K562 (cell line): Measurements from ENCODE around the gene ATP2A1. TPM values are rescaled to one million over a fixed set of nuclear protein-coding genes. Genes with fewer than 3 reads are reported as not detected.
A peak's percentile ranks its signal among the peaks of the same experiment; 100 is the strongest.

Source experiments
- BMI1 ChIP-seq: fragments of 150-350 bp; IDR thresholded peaks from 2 replicates; pipeline ENCODE4 v1.6.1; 2014; ENCODE audit warnings: low read length
- BRD9 ChIP-seq: fragments of 450-650 bp; IDR thresholded peaks from 2 replicates; pipeline ENCODE4 v1.6.1; 2018; ENCODE audit warnings: low read depth; ENCODE audit not compliant: partially characterized antibody
- CBX8 ChIP-seq: fragments of 200-600 bp; sonication (generic); IDR thresholded peaks from 2 replicates; pipeline ENCODE4 v1.6.1; 2012; ENCODE audit warnings: borderline replicate concordance, mixed run types, low read depth, mild to moderate bottlenecking, moderate library complexity, mixed read lengths, low read length, control low read depth, inconsistent platforms; ENCODE audit not compliant: poor library complexity, severe bottlenecking; ENCODE audit errors: extremely low read depth
- CCAR2 ChIP-seq: fragments of 200-400 bp; formaldehyde crosslinking; IDR thresholded peaks from 2 replicates; pipeline ENCODE4 v1.6.1; 2017; ENCODE audit warnings: mild to moderate bottlenecking, low read depth, low read length
- CHD2 ChIP-seq: IDR thresholded peaks from 2 replicates; pipeline ENCODE4 v1.6.1; 2011; ENCODE audit warnings: low read depth, low read length
- EGR1 ChIP-seq: fragments of 450-650 bp; conservative IDR thresholded peaks from 2 replicates; pipeline ENCODE4 v1.6.1; 2017; ENCODE audit warnings: mild to moderate bottlenecking
- JUNB ChIP-seq: fragments of 450-650 bp; formaldehyde crosslinking; conservative IDR thresholded peaks from 2 replicates; pipeline ENCODE4 v1.4.0; 2020; ENCODE audit warnings: mild to moderate bottlenecking
- L3MBTL2 ChIP-seq: fragments of 450-650 bp; IDR thresholded peaks from 2 replicates; pipeline ENCODE4 v1.6.1; 2016; ENCODE audit warnings: mild to moderate bottlenecking, moderate library complexity
- LEF1 ChIP-seq: fragments of 450-650 bp; IDR thresholded peaks from 2 replicates; pipeline ENCODE4 v1.6.1; 2016; ENCODE audit warnings: mild to moderate bottlenecking
- TOE1 ChIP-seq, 2 experiments: fragments of 450-650 bp in 1 of 2; sonication (generic) in 1 of 2; formaldehyde crosslinking in 1 of 2; IDR thresholded peaks; 2 replicates each; pipeline versions ENCODE4 v1.7.1 to v1.8.0; 2016 to 2022; ENCODE audit warnings: borderline replicate concordance in 2 of 2, mild to moderate bottlenecking in 2 of 2, antibody characterized with exemption in 1 of 2, inconsistent platforms in 1 of 2, low read depth in 1 of 2, missing genetic modification reagents in 1 of 2, moderate library complexity in 1 of 2
- XRCC3 ChIP-seq: fragments of 450-650 bp; IDR thresholded peaks from 2 replicates; pipeline ENCODE4 v1.6.1; 2017; ENCODE audit warnings: mild to moderate bottlenecking, moderate library complexity
- ZBTB7A ChIP-seq: IDR thresholded peaks from 2 replicates; pipeline ENCODE4 v1.6.1; 2011; ENCODE audit warnings: low read depth, mild to moderate bottlenecking, low read length, moderate library complexity, borderline replicate concordance; ENCODE audit not compliant: control insufficient read depth
- ZNF347 ChIP-seq: fragments of 450-650 bp; formaldehyde crosslinking; IDR thresholded peaks from 2 replicates; pipeline ENCODE4 v1.4.0; 2020; ENCODE audit warnings: low read depth, mild to moderate bottlenecking, moderate library complexity
- polyA plus RNA-seq, 8 experiments: library from polyadenylated mRNA; depleted of rRNA in 4 of 8; stranded (reverse) in 5 of 8; unstranded in 3 of 8; fragments of >200 nt; fragmentation: Nextera tagmentation in 2 of 8; fragmentation: Illumina TruSeq in 1 of 8; extraction: Ambion mirVana in 2 of 8; extraction: Trizol in 1 of 8; gene quantifications; 2 replicates each; pipeline versions ENCODE4 v1.2.1 to v1.2.3, GENCODE V29; 2011 to 2014; ENCODE audit warnings: inconsistent platforms in 1 of 8, missing spikeins in 1 of 8
- total RNA-seq, 7 experiments: library from RNA; depleted of rRNA in 6 of 7; stranded (reverse); fragments of >200 nt in 6 of 7; fragmentation: Illumina TruSeq in 2 of 7; extraction: Trizol in 2 of 7; gene quantifications; 2 replicates each; pipeline versions ENCODE4 v1.2.1 to v1.2.3, GENCODE V29; 2011 to 2021; ENCODE audit warnings: low replicate concordance in 1 of 7
- TF ChIP-seq, protein P1 (sequence below): fragments of 250-450 bp; sonication (Bioruptor Pico); IDR thresholded peaks from 2 replicates; pipeline ENCODE4 v1.5.0; 2021; ENCODE audit warnings: mild to moderate bottlenecking, moderate library complexity
- TF ChIP-seq, protein P2 (sequence below): sonication (generic); formaldehyde crosslinking; IDR thresholded peaks from 2 replicates; pipeline ENCODE4 v1.8.1; 2023; ENCODE audit warnings: mild to moderate bottlenecking, missing genetic modification reagents
- TF ChIP-seq, protein P3 (sequence below): sonication (generic); formaldehyde crosslinking; IDR thresholded peaks from 2 replicates; pipeline ENCODE4 v1.8.1; 2023; ENCODE audit warnings: mild to moderate bottlenecking, missing genetic modification reagents, moderate library complexity
- TF ChIP-seq, protein P4 (sequence below): fragments of 450-650 bp; IDR thresholded peaks from 2 replicates; pipeline ENCODE4 v1.6.1; 2016; ENCODE audit warnings: borderline replicate concordance

ATP2A1 gene
- total and polyA plus RNA-seq, 9 of the 15 experiments (the other 6 are each of a cell fraction or from before 2014, with no cell fraction given), result 0.25 to 2.6 (median 0.65) TPM

DNA sequence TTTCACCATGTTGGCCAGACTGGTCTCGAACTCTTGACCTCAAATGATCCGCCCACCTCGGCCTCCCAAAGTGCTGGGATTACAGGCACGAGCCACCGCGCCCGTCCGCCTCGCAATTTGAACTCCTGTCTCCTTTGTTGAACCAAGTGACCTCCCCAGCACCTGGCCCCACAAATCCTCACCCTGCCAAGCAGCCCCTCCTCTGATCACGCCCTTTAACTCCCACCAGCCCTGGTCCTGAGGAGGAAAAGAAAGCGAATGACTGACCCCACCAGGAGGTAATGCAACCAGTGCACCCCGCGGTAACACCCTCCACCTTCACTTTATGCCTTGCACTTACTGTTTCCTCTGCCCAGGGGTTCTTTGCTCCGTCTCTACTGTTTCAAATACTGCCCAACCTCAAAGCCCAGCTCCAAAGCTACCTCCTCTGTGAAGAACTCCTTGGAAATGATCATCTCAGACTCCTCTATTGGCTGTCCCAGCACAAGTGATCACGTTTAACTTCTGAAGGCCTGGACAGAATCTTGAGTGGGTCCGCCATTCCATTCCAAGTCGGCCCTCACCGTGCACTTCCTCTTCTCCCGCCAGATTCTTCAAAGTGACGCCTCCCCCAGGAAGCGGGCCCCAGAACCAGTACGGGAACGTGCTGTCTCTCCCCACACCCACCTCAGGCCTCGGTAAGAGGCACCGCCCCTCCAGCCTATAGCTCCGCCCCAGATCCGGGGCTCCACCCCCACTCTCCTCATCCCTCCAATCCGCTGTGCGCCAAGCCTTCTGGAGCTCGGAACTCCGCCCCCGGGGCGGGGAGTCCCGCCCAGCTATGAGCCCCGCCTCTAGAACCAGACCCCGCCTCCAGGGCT, 57.9 kb downstream of the ATP2A1 start (continued):
- 0 out of 2 replicates have a peak, but pooled peaks have one; percentile 25 for TF ChIP-seq TOE1 (IDR thresholded peaks at IDR 0.05; ENCODE audit: borderline replicate concordance)
- TF ChIP-seq TOE1 (CRISPR knock-in tag; IDR thresholded peaks at IDR 0.05; ENCODE audit: borderline replicate concordance, low read depth), result no peak
- TF ChIP-seq, protein P1, sequence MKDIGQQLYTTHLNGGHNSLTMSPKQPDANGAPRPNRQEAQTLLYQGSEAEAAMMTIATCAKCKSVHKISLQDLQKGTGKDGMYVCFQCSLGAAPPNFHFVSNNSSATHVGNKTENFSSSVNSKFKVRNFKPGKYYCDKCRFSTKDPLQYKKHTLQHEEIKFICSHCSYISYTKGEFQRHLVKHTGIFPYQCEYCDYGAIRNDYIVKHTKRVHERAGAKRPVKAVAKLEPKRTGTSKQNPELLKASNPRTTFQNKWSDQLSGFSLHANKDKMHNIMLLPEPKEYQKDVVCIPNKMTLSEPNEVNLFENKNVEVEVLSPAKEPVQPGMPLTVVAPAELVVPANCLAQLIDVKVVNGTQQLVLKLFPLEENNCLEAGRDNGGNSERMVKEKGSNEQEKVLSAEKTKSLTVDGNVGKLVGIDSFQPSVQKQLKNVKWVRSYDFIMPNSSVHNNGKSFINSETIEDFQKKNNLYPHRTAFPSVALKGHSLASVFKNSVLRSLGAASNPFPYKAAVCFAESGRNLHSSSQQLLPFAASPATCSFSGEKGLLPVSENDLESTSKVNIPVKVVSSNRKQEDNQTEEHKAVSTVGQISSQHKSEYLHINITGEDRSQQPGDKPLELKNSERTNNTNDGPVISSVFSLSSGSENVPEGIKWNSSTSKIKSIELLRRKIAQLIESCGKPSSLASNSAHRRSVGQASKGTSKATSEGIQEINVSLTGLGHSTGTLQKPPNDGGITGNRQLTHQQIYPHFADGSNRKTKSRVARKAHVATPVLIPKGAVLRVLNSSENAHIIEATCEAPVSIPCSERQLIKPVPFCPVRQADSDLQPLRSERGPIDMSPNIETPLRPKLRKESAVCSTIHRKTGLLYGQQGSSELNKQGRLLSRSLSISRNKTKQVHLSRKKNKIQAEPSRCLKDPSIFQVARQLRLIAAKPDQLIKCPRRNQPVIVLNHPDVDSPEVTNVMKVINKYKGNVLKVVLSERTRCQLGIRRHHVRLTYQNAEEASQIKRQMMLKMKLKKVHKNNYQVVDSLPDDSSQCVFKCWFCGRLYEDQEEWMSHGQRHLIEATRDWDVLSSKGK (CRISPR knock-in tag), result no peak
- TF ChIP-seq, protein P2, sequence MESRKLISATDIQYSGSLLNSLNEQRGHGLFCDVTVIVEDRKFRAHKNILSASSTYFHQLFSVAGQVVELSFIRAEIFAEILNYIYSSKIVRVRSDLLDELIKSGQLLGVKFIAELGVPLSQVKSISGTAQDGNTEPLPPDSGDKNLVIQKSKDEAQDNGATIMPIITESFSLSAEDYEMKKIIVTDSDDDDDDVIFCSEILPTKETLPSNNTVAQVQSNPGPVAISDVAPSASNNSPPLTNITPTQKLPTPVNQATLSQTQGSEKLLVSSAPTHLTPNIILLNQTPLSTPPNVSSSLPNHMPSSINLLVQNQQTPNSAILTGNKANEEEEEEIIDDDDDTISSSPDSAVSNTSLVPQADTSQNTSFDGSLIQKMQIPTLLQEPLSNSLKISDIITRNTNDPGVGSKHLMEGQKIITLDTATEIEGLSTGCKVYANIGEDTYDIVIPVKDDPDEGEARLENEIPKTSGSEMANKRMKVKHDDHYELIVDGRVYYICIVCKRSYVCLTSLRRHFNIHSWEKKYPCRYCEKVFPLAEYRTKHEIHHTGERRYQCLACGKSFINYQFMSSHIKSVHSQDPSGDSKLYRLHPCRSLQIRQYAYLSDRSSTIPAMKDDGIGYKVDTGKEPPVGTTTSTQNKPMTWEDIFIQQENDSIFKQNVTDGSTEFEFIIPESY (CRISPR knock-in tag), result no peak
- TF ChIP-seq CCAR2, result no peak
- no peak for TF ChIP-seq BMI1
- 0 out of 2 replicates have a peak, but pooled peaks have one; percentile 39 for TF ChIP-seq CHD2
- TF ChIP-seq, protein P3, sequence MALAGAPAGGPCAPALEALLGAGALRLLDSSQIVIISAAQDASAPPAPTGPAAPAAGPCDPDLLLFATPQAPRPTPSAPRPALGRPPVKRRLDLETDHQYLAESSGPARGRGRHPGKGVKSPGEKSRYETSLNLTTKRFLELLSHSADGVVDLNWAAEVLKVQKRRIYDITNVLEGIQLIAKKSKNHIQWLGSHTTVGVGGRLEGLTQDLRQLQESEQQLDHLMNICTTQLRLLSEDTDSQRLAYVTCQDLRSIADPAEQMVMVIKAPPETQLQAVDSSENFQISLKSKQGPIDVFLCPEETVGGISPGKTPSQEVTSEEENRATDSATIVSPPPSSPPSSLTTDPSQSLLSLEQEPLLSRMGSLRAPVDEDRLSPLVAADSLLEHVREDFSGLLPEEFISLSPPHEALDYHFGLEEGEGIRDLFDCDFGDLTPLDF, result peak; percentile 53; the same call in 1 of the 2 replicates
- no peak for TF ChIP-seq JUNB
- peak; percentile 8; the same call in 1 of the 2 replicates for TF ChIP-seq ZBTB7A
- TF ChIP-seq EGR1, result peak; percentile 79
- no peak for TF ChIP-seq BRD9
- 0 out of 2 replicates have a peak, but pooled peaks have one; percentile 39 for TF ChIP-seq LEF1
- TF ChIP-seq CBX8, result no peak
- TF ChIP-seq L3MBTL2, result peak; percentile 95
- TF ChIP-seq ZNF347, result no peak
- TF ChIP-seq, protein P4, sequence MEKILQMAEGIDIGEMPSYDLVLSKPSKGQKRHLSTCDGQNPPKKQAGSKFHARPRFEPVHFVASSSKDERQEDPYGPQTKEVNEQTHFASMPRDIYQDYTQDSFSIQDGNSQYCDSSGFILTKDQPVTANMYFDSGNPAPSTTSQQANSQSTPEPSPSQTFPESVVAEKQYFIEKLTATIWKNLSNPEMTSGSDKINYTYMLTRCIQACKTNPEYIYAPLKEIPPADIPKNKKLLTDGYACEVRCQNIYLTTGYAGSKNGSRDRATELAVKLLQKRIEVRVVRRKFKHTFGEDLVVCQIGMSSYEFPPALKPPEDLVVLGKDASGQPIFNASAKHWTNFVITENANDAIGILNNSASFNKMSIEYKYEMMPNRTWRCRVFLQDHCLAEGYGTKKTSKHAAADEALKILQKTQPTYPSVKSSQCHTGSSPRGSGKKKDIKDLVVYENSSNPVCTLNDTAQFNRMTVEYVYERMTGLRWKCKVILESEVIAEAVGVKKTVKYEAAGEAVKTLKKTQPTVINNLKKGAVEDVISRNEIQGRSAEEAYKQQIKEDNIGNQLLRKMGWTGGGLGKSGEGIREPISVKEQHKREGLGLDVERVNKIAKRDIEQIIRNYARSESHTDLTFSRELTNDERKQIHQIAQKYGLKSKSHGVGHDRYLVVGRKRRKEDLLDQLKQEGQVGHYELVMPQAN, result peak; percentile 82; the same call in 1 of the 2 replicates
- no peak for TF ChIP-seq XRCC3
